Stimulated activated CD8-positive, alpha-beta memory T cell treated with anti-CD3 and anti-CD28 coated beads, Interleukin-4, amount 100 ng/mL, for 48 hours (primary cell): ENCODE results near the gene OBP2A.
"Not testable (repeated sequence)": the region's sequence is repeated elsewhere in the genome, so short reads cannot be mapped to it uniquely, and the experiment has no call there.

Experiments
- DNase-seq: peaks from one replicate; pipeline ENCODE4 v3.0.0-alpha.2; 2020

OBP2A gene

DNA sequence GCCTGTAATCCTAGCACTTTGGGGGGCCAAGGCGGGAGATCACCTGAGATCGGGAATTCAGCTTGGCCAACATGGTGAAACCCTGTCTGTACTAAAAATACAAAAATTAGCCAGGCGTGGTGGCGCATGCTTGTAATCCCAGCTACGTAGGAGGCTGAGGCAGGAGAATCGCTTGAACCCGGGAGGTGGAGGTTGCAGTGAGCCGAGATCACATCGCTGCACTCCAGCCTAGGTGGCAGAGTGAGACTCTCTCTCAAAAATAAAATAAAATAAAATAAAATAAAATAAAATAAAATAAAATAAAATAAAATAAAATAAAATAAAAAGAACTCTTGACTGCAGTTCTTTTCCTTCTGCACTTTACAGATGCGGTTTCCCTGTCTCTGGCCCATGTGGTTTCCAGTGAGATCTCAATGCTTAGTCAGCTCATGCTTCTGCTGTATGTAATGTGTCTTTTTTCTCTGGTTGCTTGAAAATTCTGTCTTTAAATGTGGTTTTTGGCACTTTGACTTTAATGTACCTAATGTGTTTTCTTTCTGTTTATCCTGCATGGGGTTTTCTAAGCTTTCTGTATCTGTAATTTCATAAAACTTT, 17.0 kb upstream of the OBP2A start:
- DNase-seq = not testable (repeated sequence)

DNA sequence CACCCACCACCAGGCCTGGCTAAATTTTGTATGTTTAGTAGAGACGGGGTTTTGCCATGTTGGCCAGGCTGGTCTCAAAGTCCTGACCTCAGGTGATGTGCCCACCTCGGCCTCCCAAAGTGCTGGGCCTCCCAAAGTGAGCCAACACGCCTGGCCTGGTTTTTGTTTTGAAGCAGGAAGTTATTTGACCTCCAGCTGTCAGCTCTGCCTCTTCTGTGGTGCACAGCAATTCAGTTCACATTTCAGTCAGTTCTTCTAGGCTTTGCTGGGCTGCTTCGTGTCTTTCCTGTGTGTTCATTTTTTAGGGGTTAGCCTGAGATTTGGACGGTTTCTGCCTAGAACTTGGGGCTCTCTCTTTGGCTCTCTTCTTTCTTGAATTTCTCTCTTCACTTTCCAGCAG, 15.8 kb upstream of the OBP2A start:
- DNase-seq = no peak

DNA sequence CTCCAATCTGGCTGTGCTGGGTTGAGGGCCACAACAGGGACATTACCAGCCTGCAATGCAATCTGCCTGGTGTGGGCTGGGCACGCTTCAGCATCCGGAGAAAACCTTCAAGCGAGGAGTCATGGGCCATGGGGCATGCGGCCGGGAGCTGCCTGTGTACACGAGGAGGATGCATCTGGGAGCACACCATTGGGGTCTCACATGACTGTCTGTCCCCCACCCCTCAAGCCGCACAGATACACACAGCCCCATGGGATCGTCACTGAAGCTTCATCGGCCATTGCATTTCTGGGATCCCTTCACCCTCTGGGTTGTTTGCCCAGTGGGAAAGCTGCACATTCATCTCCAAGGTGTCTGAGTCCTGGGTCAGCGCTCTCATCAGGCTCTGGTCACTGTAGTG, 14.8 kb upstream of the OBP2A start:
- DNase-seq = no peak

DNA sequence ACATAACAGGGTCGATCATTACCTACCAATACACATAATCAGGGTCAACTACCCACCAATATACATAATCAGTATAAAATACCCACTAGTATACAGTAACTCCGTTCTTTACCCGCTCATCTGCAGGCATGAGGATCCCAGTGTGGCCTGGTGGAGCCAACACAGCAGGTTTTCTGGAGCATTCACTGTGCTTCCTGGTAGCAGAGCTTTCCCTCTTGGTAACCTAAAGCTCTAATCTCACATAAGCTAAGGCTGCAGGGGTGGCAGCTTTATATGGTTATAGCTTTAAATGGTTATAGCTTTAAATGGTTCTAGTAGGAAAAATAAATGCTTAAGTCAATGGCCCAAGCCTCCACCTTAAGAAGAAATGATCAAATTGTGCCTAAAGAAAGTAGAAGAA, 12.8 kb upstream of the OBP2A start:
- no peak for DNase-seq

DNA sequence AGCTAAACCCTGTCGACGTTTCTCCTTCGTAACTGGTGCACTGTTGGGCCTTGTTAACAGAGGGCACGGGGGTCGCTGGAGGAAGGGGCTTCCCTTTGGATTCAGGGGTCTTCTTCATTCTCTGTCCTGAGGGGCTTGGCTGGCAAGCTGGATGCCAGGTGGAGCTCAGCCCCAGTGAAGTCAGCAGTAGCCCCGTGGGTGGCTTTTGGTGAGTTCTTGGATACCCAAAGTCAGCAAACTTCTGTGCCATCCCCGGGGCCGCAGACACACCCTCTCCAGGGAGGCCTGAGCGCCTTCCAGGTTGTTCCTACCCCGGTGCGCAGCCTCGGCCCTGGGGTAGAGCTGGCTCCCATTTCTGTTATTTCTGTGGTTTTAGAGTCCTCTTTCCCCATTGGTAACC, 12.3 kb upstream of the OBP2A start:
- DNase-seq = no peak

DNA sequence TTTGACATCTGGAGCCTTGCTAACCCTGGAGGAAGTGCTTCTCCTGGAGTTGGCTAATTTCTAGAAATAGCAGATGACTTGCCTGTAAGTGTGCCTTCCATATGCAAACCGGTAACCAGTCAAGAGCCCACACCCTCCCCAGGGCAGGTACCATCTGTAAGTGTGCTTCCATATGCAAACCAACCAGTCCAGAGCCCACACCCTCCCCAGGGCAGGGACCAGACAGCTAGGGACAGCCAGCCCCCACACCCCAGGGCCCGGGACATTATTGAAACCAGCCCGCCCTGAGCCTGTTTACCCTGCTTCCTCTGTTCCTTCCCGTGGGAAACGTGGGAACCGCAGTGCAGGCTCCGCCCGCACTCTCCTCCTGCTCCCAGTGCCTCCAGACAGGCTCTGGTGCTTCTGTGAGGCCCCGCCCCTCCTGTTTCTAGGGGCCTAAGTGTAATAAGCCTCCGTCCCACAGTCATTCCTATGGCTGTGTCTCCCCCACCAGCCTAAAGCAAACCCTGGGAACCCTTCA, 11.7 kb upstream of the OBP2A start:
- DNase-seq = not testable (repeated sequence)

DNA sequence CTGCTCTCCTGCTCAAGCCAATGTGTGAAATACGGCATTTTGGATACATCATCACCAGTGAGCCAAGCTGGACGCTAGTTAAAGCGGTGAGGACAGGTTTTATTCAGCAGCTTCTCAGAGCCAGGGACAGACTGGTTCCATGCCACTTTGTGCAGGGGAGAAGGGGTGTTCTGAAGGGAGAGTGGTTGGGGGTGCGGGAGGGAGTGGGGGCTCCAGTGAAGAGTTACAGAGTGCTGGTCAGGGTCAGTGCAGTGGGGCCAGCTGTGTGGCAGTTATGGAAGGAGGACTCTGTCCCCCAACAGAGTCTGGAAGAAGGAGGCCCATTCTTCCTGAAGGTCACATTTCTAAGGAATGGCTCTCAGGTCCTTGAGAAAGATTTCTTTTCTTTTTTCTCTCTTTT, 11.1 kb upstream of the OBP2A start:
- not testable (repeated sequence) for DNase-seq

DNA sequence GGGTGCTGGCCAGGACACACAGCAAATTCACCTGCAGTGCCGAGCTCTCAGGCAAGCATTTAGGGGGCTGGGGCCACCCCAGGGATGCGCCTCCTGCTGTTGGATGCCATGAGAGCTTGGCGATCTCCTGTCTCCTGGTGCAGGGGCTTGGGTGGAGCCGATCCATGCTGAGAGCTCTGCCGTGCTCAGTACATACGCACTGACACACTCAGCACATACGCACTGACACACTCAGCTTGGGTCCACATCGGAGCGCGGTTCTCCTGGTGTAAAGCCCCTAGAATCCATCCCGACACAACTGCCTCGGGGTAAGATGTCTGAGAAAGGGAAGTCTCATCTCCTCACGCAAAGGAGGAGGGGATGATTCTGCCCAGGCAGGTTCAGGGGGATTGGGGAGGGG, 10.3 kb upstream of the OBP2A start:
- DNase-seq = not testable (repeated sequence)

DNA sequence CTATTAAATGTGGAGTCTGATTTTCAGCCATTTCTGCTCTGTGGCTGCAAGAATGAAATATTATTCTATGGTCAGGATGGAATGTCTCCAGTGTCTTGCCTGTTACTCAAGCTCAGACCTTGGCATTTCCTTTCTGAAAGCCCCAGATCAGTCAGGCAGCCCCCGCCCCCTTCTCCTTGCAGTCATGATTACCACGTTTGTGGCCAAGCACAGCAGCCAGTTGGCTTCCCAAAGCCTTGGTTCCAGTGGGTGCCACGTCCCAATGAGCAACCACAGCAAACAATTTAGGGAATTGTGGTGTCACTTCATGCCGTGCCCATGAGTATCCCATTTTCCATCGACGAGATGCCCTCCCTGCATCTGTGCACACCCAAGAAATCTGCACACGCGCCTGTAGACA, 9.7 kb upstream of the OBP2A start:
- DNase-seq = no peak

DNA sequence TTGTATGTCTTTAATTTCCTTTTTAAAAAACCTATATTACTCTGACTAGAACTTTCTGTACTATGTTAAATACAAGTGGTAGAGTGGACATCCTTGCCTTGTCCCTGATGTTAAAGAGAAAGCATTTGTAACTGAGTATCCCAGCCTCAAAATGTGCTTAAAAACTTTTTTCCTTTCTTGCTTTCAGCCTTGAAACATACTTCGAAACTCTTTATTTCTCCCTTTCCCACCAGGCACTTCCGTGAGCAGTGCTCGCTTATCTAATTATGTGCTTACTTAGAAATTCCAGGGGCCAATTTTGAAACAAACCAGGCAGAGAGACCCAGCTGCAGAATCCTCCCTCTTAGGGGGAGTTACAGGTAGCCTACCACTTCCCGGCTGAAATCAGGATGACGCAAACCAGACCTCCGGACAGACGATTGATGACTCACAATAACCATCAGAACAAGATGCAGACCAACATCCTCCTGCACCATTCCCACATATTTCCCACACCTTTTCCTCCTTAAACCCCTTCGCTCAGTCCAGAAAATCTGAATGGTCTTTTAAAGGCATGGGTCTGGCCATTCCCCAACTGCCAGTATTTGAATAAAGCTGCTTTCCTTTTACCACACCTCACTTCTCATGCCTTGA, 2.5 kb upstream of the OBP2A start:
- not testable (repeated sequence) for DNase-seq

DNA sequence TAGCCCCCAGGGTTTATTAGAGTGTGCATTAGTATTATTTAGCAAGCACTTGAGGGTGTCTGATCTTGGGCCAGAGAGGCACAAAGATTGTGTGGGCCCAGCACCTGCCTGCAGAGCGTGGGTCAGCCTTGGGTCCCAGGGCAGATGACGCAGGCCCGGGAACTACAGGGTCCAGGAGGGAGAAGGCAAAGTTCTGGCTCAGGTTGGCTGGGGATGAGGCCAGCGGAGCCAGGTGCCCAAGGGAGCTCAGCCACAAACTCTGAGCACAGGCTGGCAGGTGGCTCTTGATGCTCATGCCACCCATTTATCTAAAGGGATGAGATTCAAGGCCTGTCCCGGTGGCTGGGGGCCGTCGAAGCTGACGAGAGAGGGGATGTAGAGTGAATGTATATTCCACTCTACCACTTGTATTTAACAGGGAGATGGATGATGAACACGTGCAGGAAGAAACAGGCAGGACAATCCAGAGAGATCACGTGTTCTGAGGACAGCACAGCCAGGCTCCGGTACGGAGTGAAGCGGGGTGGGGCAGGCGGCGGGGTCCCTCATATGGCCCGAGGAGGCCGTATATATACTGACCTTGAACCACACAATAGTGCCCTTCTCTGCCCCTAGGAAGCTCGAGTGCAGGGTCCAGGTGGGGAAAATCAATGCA, 818 bp upstream of the OBP2A start:
- no peak for DNase-seq

DNA sequence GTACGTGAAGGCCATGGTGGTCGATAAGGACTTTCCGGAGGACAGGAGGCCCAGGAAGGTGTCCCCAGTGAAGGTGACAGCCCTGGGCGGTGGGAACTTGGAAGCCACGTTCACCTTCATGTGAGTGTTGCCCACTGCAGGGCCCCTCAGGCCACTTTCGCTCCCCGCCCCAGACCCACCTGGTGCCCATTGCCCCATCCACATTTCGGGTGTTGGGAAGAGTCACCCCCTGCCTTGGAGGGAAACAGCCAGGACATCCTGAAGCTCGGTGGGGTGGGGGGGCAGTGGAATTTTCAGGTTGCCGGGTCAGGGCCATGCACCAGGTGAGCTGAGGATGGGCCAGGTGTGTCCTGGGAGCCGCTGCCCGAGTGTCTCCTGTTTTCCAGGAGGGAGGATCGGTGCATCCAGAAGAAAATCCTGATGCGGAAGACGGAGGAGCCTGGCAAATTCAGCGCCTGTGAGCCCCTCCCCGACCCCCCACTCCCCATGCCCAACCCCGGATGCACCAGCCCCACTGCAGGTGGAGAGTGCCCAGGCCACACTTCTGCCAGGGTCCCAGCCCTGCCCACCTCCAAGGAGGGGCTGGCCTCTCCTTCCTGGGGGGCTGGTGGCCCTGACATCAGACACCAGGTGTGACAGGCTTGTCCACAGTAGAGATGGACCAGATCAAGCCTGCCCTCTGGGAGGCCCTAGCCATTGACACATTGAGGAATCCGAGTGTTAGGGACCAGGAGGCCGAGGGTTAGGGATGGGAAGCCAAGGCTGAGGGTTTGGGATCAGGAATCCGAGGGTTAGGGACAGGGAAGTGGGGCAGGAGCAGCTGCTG, 1.1 kb downstream of the OBP2A start:
- DNase-seq = not testable (repeated sequence)

DNA sequence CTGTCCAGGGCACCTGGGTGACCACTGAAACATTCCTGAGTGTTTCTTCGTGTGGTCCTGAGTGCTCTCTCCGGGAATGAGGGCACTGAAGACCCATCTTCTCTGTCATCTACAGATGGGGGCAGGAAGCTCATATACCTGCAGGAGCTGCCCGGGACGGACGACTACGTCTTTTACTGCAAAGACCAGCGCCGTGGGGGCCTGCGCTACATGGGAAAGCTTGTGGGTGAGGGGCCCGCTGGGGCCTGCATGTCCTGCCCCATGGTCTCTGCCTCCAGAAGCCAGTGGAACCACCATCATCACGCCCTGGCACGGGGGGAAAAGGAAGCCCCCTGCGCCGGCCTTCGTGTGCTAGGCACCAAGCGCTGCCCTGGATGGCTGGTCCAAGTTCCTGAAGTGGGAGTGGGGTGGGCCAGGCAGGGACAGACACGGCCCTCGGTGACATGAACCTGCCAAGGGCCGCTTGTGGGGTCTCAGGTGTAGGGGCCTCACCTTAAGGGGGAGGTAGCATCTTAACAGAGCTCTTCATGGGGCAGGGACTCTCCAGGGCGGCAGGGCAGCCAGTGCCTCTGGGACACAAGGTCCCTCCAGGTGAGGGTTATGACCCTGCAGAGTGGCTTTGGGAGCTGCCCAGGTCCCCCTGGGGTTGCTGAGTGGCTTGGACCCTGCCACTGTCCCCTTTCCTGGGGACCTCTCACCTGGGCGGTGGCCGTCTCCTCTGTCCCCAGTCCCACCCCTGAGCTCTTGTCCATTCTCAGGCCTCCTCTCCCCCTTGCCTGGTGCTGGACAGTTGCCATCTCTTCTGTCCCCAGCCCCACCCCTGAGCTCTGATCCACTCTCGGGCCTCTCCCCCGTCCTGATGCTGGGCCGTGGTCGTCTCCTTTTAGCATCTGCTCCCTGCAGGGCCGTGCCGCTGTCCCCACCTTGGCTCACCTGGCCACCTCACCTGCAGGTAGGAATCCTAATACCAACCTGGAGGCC, 2.1 kb downstream of the OBP2A start:
- DNase-seq = no peak

DNA sequence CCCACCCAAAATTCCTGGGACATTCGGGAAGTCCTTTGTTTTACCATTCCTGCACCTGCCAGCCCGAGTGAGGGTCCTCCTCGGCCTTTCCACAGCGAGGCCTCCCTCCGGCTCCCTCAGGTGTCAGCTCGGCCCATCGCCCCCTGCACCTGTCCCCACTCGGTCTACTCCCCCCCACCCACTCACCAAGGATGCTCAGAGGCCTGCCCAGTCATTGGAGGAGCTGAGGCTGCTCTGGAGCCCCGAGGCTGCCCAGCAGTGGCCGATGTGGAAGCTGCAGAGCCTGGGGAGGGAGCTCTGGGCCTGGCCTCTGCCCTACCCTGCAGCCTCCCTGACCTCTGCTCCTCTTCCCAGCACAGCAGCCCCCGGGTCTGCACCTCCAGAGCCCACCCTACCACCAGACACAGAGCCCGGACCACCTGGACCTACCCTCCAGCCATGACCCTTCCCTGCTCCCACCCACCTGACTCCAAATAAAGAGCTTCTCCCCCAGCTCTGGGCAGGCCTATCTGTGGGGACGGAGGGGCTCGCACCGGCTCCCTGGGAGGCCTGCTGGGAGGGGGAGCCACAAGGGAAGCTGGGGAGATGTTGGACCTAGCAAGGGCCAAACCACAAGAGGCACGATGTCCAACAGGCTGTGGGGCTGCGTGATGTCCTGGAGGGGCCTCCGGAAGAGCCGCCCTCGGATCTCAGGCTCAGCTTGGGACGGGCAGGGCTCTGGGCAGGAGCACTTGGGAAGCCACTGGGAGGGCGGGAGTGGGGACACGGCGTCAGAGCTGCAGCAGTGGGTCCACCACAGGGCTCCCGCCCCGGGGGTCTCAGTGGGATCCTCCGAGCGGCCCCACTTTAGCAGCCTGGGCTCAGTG, 3.8 kb downstream of the OBP2A start:
- DNase-seq = not testable (repeated sequence)

DNA sequence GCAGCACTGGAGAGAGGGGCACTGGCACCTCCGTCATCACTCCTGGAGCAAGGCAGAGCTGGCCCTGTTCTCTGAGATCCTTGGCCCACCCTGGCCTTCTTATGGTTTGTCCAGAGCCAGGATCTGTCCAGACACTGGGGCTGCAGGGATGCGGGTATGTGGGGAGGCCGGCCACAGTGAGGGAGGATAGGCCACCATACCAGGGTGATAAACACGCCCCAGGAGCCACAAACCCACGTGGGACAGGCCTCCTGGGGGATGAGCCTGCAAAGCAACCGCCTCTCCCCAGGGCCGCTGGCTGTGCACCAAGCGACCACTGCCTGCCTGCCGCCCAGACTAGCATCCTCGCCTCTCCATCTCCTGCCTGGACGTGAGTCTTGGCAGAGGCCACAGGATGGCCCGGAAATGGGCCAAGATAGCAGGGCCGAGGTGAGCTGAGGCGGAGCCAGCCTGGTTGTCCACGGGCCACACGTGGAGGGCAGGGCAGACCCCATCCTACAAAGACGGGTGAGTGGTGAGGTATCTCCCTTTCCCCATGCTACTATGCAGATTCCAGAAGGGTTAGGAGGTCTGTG, 4.5 kb downstream of the OBP2A start:
- DNase-seq = no peak

DNA sequence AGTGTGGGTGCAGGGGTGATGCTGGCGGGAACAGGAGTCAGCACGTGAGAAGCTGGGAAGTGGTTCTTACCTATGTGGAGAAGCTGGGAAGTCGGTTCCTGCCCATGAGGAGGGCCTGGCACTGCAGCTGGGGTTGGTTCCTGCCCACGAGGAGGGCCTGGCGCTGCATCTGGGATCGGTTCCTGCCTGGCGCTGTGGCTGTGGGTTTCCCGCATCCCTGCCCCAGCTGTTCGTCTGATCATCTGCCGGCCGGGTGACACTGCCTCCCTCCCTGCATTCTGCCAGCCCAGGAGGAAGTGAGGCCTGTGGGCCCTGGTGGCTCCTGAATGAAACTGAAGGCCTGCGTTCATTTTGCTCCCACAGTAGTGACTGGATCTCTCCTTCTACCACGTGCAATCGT, 5.1 kb downstream of the OBP2A start:
- no peak for DNase-seq

DNA sequence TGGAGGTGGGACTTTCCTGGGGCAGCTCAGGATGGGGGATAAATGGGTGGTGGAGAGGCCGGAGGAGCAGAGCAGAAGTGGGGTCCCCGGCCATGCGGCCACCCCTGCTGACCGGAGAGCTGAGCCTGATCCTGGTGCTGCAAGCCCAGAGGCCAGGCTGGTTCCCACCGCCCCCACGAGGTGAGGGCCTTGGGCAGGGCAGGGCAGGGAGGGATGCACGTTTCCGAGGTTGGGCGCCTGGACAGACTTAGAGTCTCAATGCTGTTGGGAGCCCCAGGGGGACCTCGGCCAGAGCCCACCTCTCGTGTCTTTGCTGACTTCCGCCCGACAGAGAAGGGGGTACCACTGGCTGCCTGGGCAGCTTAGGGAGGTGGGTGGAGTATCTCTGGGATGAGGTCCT, 5.5 kb downstream of the OBP2A start:
- no peak for DNase-seq

DNA sequence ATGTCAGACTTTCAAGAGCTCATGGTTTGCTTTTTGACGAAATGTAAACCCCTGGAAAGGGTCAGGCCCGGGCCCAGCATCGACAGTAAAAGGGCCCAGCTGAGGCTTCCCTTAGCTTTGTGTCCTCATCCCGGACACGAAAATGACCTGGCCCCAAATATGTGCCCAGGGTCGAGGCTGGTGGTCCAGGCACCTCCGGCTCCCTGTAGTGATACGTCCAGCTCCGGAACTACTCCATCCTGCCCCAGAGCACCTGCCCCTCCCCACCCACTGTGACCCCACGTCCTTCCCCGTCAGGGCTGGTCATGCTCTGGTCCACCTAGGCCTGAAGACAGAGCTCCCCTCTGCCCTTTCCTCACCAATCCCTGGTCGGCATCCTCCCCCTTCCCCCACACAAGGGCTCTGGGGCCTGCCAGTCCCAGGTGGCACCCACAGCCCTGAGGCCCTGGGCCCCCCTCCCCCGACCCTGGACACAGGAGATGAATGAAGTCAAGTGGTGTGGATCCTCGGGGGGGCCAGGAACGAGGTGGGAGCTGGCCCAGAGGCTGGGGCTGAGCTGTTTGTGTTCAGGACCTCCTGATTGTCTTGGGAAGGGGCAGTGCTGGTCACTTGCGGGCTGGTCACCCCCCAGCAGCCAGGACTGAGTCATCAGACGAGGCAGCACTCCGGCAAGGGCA, 6.2 kb downstream of the OBP2A start:
- DNase-seq = no peak

DNA sequence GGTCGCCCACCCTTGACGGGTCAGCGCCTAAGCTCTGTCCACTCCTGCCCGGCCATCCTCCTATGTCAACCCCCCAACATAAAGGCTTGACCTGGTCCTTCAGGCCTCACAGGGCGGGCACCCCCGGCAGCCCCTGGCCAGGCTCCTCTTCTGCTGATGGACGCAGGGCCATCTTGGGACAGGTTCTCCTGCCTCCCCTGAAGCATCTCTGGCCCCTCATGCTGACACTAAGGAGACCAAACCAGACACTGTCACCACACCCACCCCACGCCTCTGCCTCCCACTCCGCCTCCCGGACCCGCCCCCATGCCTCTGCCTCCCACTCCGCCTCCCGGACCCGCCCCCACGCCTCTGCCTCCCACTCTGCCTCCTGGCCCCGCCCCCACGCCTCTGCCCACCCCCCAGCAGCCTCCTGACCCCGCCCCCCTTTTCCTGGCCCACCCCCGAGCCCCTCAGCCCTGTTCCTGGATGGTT, 6.8 kb downstream of the OBP2A start:
- no peak for DNase-seq

DNA sequence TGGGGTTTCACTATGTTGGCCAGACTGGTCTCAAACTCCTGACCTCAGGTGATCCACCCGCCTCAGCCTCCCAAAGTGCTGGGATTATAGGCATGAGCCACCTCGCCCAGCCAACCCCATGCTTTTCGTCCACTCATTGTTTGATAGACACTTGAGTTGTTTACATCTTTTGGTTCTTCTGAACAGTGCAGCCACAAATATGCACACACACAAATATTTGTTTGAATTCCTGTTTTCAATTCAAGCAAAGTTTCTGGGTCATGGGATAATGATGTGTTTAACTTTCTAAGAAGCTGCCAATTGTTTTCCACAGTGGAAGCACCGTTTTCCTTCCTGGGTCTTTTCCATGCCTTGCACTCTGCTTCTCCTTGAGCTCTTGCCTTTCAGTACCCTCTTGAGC, 8.8 kb downstream of the OBP2A start:
- no peak for DNase-seq
